Measurements from ENCODE around the gene PGM2.

Gene PGM2

DNA sequence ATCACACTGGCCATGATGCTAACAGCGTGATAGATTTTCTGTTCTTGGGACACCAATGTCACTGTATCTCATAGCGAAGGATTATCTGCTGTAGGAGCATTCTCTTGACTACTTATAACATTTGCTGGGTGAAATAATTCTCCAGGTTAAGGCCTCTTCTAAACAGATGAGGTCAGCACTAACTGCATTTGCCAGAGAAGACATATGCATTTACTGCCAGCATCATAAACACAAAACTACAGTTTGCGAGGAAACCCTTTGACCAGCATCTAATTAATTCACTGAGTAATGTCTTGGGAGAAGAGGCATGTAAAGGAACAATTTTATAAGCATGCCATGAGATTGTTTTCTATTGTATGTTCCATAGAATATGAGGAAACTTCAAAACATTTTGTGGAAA is 78.3 kb downstream of the PGM2 start:
- no peak for ATAC-seq

DNA sequence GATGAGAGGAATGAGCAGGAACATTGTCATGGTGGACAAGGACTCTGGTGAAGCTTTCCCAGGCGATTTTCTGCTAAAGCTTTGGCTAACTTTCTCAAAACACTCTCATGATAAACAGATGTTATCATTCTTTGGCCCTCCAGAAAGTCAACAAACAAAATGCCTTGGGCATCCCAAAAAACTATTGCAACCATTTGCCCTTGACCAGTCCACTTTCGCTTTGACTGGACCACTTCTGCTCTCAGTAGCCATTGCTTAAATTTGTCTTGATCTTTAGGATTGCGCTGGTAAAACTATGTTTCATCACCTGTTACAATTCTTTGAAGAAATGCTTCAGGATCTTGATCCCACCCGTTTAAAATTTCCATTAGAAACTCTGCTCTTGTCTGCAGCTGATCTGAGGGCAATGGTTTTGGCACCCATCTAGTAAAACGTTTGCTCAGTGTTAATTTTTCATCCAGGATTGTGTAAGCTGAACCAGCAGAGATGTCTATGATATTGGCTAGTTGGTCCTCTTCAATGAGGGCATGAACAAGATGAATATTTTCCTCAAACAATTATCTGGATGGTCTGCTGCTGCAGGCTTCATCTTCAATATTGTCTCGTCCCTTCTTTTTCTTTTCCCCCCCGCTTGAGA is 79.2 kb downstream of the PGM2 start:
- no peak for ATAC-seq

DNA sequence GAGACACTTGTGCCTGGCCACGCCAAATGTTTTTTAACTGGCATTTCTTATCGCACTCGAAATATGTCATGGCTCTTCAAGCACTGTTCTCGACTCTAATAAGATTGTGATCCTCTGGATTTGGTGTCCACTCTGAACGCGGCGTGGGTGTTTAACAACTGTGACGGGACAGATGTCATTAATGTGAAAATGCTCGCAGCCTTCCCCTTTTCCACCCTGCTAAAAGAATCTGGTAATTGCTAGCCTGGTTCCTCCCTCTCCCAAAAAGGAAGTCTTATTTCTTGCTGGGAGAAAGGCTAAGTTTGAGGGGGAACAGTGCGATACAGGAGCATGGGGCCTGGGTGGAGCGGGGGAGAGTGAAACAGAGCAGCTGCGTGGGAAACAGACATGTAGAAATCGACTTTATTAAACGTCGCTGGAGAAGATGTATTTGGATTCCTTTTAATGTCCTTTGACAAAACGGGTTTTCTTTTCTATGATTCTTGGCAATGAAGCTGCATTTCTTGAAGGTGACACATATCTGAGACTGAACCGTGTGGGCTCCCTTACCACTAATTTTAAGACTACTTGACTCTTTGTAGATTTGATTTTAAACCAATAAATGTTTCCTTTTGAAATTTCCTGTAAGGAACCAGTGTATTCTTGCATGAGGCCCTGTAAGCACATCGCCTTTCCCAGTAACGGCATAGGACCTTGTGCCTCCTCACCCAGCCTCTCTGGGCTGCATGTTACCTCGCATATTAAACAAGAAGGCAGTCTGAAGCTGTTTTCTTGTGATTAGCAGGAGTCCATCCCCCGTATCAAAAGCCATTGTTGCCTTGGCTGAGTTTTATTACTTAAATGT is 82.2 kb downstream of the PGM2 start:
- ATAC-seq, result no peak

DNA sequence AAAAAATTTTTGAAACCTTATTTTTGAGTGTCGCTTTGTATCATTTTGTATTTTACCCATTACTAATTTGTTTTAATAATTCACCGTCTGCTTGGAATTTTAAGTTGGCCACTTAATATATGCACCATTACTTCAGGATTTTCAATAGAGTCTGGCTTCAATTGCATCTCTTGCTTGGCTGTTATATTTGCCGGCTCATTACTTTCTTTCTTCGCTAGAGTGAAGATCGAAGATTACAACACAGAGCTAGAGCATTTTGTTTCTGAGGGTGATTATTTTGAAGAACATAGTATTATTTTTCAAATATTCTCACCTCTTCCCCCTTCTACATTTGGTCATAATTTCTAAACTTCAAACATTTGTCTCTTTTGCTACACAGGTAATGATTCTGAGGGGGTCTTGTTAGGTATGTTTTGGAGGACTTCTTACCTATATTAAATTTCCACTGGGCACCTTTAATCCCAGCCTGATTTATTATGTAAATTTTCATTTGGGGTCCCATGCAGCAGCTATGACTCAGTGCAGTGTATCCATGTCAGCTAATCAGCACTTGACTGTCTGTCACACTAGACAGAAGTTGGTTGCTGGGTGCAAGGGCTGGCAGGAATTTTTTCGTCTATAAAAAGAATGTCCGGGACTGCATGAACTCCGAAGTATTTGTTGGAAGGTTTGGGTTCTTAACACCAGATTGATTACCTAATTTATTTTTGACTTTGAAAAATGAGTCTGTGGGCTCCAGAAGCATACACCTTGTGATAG is 83.0 kb downstream of the PGM2 start:
- ATAC-seq, result no peak

DNA sequence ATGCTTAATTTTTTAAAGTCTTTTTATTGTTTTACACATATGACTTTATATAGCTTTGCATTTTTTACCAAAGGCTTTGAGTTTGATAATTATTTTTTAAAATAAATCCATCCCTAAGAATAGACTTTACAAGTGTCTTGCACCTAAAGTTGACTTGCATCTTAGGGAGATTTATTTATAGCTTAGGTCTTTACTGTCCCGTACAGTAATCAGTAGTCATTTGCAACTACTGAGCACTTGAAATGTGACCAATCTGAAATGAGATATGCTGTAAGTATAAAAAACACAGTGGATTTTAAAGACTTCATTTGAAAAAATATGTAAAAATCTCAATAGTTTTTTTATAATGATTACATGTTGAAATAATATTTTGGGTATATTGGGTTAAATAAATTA is 83.6 kb downstream of the PGM2 start:
- no peak for ATAC-seq
